GM21619 (cell line): ENCODE measurements around the gene ARHGAP33.
"Not testable (repeated sequence)": the region's sequence is repeated elsewhere in the genome, so short reads cannot be mapped to it uniquely, and the experiment has no call there.

Experiments
- ATAC-seq: cut with Tn5 transposase; IDR thresholded peaks from one replicate; pipeline ENCODE4 v1.9.1; 2021; ENCODE audit not compliant: unreplicated experiment

Gene ARHGAP33

GRCh38 chr19:35755550-35756376 is 19.6 kb upstream of the ARHGAP33 start:
- no peak for ATAC-seq

GRCh38 chr19:35756377-35757230 is 18.8 kb upstream of the ARHGAP33 start, which contains the start of gene HSPB6:
Gene HSPB6 (minus strand): TSS chr19:35757029. CDS start chr19:35757008, 21 bp downstream.
- ATAC-seq, result no peak

- peak; percentile 9 for ATAC-seq
Measured at GRCh38 chr19:35757231-35757748, 18.1 kb upstream of the ARHGAP33 start.

GRCh38 chr19:35757749-35758608 is 17.4 kb upstream of the ARHGAP33 start, which contains the start of gene PROSER3:
Gene PROSER3 (plus strand): TSS chr19:35758176. CDS start chr19:35758216, 40 bp downstream.
- peak; percentile 91 for ATAC-seq

- ATAC-seq, result no peak
Measured at GRCh38 chr19:35759697-35760096, 15.7 kb upstream of the ARHGAP33 start.

DNA sequence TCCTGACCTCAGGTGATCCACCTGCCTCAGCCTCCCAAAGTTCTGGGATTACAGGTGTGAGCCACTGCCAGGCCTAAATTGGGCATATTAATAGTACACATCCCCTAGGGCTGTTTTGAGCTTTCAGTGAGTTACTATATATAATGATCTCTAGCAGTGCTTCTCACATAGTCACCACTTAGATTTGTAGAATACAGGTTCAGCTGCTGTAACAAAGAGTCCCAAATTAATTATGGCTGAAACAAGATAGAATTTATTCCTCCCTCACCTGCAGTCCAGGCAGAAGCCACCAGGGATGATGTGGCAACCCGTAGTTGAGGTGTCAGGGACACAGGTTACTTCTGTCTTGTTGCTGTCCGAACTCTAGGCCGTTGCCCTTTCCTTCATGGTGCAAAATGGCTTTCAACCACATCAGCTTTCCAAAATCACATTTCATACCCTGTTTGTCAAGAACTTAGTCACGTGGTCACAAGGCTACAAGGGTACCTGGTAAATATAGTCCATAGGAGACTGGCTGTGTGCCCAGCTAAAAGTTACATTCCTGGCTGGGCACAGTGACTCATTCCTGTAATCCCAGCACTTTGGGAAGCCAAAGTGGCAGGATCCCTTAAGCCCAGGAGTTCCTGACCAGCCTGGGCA is 14.5 kb upstream of the ARHGAP33 start:
- ATAC-seq, result no peak

GRCh38 chr19:35764432-35765315 is 10.7 kb upstream of the ARHGAP33 start:
- no peak for ATAC-seq

DNA sequence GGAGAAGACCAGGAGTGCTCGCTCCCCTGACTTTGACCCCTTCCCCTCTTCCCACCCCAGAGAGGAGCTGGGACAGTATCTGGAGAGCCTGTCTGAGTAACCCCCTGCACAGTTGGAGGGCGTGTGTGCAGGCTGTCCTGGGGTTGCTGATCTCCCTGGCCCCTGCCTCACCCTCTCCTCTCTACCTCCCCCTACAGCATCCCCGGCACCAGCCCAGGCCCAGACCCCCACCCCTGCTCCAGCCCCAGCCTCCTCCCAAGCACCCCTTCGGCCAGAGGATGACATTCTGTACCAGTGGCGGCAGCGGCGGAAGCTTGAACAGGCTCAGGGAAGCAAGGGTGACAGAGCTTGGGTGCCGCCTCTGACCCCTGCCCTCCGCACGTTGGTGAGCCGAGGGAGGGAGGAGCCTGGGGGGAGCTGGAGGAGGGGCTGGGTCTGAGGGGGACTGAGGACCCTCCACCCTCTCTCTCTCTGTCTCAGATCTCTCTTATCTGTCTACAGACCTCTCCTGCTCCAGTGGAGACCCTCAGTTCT is 8.7 kb upstream of the ARHGAP33 start:
- no peak for ATAC-seq

- no peak for ATAC-seq
Measured at GRCh38 chr19:35767288-35768081, 7.9 kb upstream of the ARHGAP33 start.

GRCh38 chr19:35768082-35768421 is 7.3 kb upstream of the ARHGAP33 start:
- ATAC-seq, result no peak

DNA sequence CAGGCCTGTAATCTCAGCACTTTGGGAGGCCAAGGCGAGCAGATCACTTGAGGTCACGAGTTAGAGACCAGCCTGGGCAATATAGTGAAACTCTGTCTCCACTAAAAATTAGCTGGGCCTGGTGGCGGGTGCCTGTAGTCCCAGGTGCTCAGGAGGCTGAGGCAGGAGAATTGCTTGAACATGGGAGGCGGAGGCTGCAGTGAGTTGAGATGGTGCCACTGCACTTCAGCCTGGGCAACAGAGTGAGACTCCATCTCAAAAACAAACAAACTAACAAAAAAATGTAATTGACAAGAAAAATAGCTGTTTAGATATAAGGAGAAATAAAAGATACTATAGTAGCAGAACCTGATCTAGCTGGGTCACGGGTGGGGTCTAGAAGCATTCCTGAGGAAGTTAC is 3.0 kb upstream of the ARHGAP33 start:
- not testable (repeated sequence) for ATAC-seq

GRCh38 chr19:35773020-35773806 is 2.2 kb upstream of the ARHGAP33 start:
- no peak for ATAC-seq

DNA sequence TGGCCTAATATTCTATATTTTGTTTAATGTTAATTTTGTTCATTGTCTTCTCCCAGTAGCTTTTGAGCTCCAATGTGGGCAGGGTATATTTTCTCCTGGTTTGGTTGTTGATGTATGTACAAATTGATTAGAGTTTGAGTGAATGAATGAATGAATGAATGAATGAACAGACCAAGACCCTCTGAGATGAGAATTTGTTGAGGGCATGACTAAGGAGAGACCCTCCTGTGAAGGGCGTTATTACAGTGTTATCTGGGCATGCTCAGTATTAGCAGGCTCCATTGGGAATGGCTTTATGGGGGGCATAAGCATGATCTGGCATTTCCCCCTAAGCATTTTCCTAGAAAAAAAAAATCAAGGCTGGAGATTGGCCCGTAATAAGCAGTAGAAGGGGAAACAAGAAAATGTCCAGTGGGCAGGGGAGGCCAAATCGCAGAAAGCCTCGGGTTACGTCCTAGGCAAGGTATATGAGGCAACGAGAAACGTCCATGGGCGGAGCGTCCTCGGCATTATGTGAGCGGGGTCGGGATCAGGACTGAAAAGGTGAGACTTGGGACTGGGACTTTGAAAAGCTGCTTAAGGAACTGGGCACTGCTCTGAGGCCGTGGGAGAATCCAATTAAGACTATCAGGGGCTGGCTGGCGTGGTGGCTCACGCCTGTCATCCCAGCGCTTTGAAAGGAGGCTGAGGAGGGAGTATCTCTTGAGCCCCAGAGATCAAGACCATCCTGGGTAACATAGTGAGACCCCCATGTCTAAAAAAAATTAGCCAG is 904 bp upstream of the ARHGAP33 start:
- ATAC-seq, result no peak

DNA sequence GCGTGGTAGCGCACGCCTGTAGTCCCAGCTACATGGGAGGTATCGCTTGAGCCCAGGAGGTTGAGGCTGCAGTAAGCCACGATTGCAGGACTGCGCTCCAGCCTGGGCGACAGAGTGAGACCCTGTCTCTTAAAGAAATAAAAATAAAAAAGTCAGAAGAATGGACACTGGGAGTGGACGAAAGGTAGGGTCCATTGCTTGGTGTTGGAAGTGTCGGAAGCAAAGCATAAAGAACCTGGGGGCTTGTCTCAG is 392 bp upstream of the ARHGAP33 start:
- peak; percentile 11 for ATAC-seq

- ATAC-seq, result no peak
Measured at GRCh38 chr19:35776102-35776788, 881 bp downstream of the ARHGAP33 start.

- ATAC-seq, result no peak
Measured at GRCh38 chr19:35777086-35777841, 1.9 kb downstream of the ARHGAP33 start.
